ENCODE data around the gene TAF3. TPM values are rescaled to one million over a fixed set of nuclear protein-coding genes. Genes with fewer than 3 reads are reported as not detected.

The TAF3 gene
- total and polyA plus RNA-seq, 2 donors (not counting 1 experiment from before 2014, with no cell fraction given), result 7.0 to 20.1 TPM

- no peak overlapping the region for H3K27ac Mint-ChIP-seq
Measured at GRCh38 chr10:7958442-7958841, 140.1 kb downstream of the TAF3 start.

GRCh38 chr10:7960108-7960507 is 141.8 kb downstream of the TAF3 start:
- POLR2A ChIA-PET, result no interaction called here

More at GRCh38 chr10:7958442-7958841, 140.1 kb downstream of the TAF3 start:
- peaks cover 13% of the 10 kb centered on the region for H3K4me1 Mint-ChIP-seq
- Histone ChIP-seq H3K4me3 (ENCODE audit: control extremely low read depth in 1 of 5, extremely low read depth in 1 of 5, insufficient read depth in 1 of 5, low read depth in 2 of 5, low read length in 4 of 5) (no peak overlapping the region), H3K4me1 (ENCODE audit: control insufficient read depth in 2 of 2, insufficient read depth in 2 of 2, low read length in 2 of 2) (peaks cover 0 to 3% of the 10 kb centered on the region in 2 donors), H3K4me2 (replicated peaks; ENCODE audit: low read depth, low read length, poor library complexity, severe bottlenecking) (no peak overlapping the region), H3K79me2 (ENCODE audit: control insufficient read depth, insufficient read depth, low read length) (peaks cover 9% of the 10 kb centered on the region), H3K27ac (ENCODE audit: low read length in 2 of 2) (no peak overlapping the region), H3K27me3 (replicated peaks in 1 of 4; ENCODE audit: control extremely low read depth in 1 of 4, control insufficient read depth in 3 of 4, insufficient read depth in 4 of 4, low read length in 3 of 4) (no peaks in the 10 kb centered on the region), H2AFZ (ENCODE audit: insufficient read depth, low read depth, low read length, poor library complexity, severe bottlenecking) (no peak overlapping the region), H3K36me3 (replicated peaks in 1 of 2; ENCODE audit: control extremely low read depth in 1 of 2, control insufficient read depth in 1 of 2, extremely low read depth in 1 of 2, insufficient read depth in 2 of 2, low read length in 1 of 2) (no peaks in the 10 kb centered on the region), H3K9ac (ENCODE audit: low read length) (no peak overlapping the region), H4K20me1 (ENCODE audit: control insufficient read depth, insufficient read depth, low read length, poor library complexity, severe bottlenecking) (peaks cover 16% of the 10 kb centered on the region), H3K9me3 (ENCODE audit: control extremely low read depth in 1 of 3, control insufficient read depth in 2 of 3, insufficient read depth in 1 of 3, low read length in 2 of 3) (no peaks in the 10 kb centered on the region)
- H3K4me3 Mint-ChIP-seq, result no peak overlapping the region
- 83% methylated on average over 1 of the region's 5 CpGs for WGBS (ENCODE audit: insufficient coverage)
- intact Hi-C loops (cut with micrococcal nuclease), result no loop called here
- CTCF ChIA-PET, result no interaction called here
- POLR2A ChIA-PET, result no interaction called here
- H3K27me3 Mint-ChIP-seq, result no peaks in the 10 kb centered on the region
- ATAC-seq (ENCODE audit: low read depth) (no peak), DNase-seq (no peak)
- H3K9me3 Mint-ChIP-seq (ENCODE audit: insufficient read depth), result no peaks in the 10 kb centered on the region
- TF ChIP-seq CTCF (IDR thresholded peaks at IDR 0.05) (no peak), EZH2 (IDR thresholded peaks at IDR 0.05; ENCODE audit: borderline replicate concordance, insufficient read depth, low read depth, low read length, poor library complexity, severe bottlenecking) (no peak)

More at GRCh38 chr10:7960108-7960507, 141.8 kb downstream of the TAF3 start:
- no peaks in the 10 kb centered on the region for H3K9me3 ChIP-seq (ENCODE audit: control extremely low read depth in 1 of 3, control insufficient read depth in 2 of 3, insufficient read depth in 1 of 3, low read length in 2 of 3)
- peaks cover 12% of the 10 kb centered on the region for H3K4me1 Mint-ChIP-seq
- no peak overlapping the region for H3K4me3 Mint-ChIP-seq
- no peak overlapping the region for H3K27ac Mint-ChIP-seq
- H3K27me3 Mint-ChIP-seq, result no peaks in the 10 kb centered on the region
- ATAC-seq (ENCODE audit: low read depth) (no peak), DNase-seq (no peak)
- 100% methylated on average over 3 of the region's 4 CpGs for WGBS (ENCODE audit: insufficient coverage)
- peaks cover 16% of the 10 kb centered on the region for H4K20me1 ChIP-seq (ENCODE audit: control insufficient read depth, insufficient read depth, low read length, poor library complexity, severe bottlenecking)
- H3K79me2 ChIP-seq (ENCODE audit: control insufficient read depth, insufficient read depth, low read length), result peaks cover 14% of the 10 kb centered on the region
- H3K27ac ChIP-seq (ENCODE audit: low read length in 2 of 2), result no peak overlapping the region
- intact Hi-C loops (cut with micrococcal nuclease), result no loop called here
- H3K9ac ChIP-seq (ENCODE audit: low read length), result no peak overlapping the region
- H2AFZ ChIP-seq (ENCODE audit: insufficient read depth, low read depth, low read length, poor library complexity, severe bottlenecking), result no peak overlapping the region
- H3K27me3 ChIP-seq (replicated peaks in 1 of 4; ENCODE audit: control extremely low read depth in 1 of 4, control insufficient read depth in 3 of 4, insufficient read depth in 4 of 4, low read length in 3 of 4), result no peaks in the 10 kb centered on the region
- no peaks in the 10 kb centered on the region for H3K9me3 Mint-ChIP-seq (ENCODE audit: insufficient read depth)
- TF ChIP-seq EZH2 (IDR thresholded peaks at IDR 0.05; ENCODE audit: borderline replicate concordance, insufficient read depth, low read depth, low read length, poor library complexity, severe bottlenecking), result no peak
- H3K4me2 ChIP-seq (replicated peaks; ENCODE audit: low read depth, low read length, poor library complexity, severe bottlenecking), result no peak overlapping the region
- peaks cover 0 to 3% of the 10 kb centered on the region in 2 donors for H3K4me1 ChIP-seq (ENCODE audit: control insufficient read depth in 2 of 2, insufficient read depth in 2 of 2, low read length in 2 of 2)
- H3K4me3 ChIP-seq (ENCODE audit: control extremely low read depth in 1 of 5, extremely low read depth in 1 of 5, insufficient read depth in 1 of 5, low read depth in 2 of 5, low read length in 4 of 5), result no peak overlapping the region
- CTCF ChIA-PET, result no interaction called here
- H3K36me3 ChIP-seq (replicated peaks in 1 of 2; ENCODE audit: control extremely low read depth in 1 of 2, control insufficient read depth in 1 of 2, extremely low read depth in 1 of 2, insufficient read depth in 2 of 2, low read length in 1 of 2), result peaks cover 0 to 10% of the 10 kb centered on the region in 2 experiments
